ENCODE measurements around the gene VSTM2L.
A peak's percentile ranks its signal among the peaks of the same experiment; 100 is the strongest.

The VSTM2L gene

GRCh38 chr20:37992802-37993409, 90.0 kb downstream of the VSTM2L start:
- TF ChIP-seq CTCF (IDR thresholded peaks at IDR 0.05; ENCODE audit: low read length, missing control alignments) = peak; percentile 42
- peak; percentile 65 for DNase-seq (ENCODE audit: low read depth)

GRCh38 chr20:37994512-37994911, 91.6 kb downstream of the VSTM2L start:
- peak; percentile 71 for DNase-seq (ENCODE audit: low read depth)
- TF ChIP-seq CTCF (IDR thresholded peaks at IDR 0.05; ENCODE audit: low read length, missing control alignments) = no peak
- H3K4me3 ChIP-seq (replicated peaks; ENCODE audit: low read depth, low read length) = no peak overlapping the region

More at GRCh38 chr20:37992802-37993409, 90.0 kb downstream of the VSTM2L start:
- H3K4me3 ChIP-seq (replicated peaks; ENCODE audit: low read depth, low read length) = no peak overlapping the region
